Upper lobe of right lung (tissue), 1 donor: Measurements from ENCODE around the gene NOVA2. TPM values are rescaled to one million over a fixed set of nuclear protein-coding genes. Genes with fewer than 3 reads are reported as not detected.

Experiments used
- ATAC-seq: fragments of 200-7000 bp; cut with Tn5 transposase; one replicate; pipeline ENCODE4 v1.9.1; 2020; ENCODE audit warnings: mild to moderate bottlenecking, moderate library complexity
- DNase-seq: peaks from one replicate; pipeline ENCODE4 v3.0.0-alpha.2; 2020
- H3K27ac ChIP-seq: fragments of 200-600 bp; one replicate; pipeline ENCODE4 v1.8.0; 2022
- H3K27me3 ChIP-seq: fragments of 200-600 bp; one replicate; pipeline ENCODE4 v1.8.0; 2022; ENCODE audit warnings: mild to moderate bottlenecking
- H3K36me3 ChIP-seq: fragments of 200-600 bp; one replicate; pipeline ENCODE4 v1.8.0; 2022
- H3K4me1 ChIP-seq: fragments of 200-600 bp; one replicate; pipeline ENCODE4 v1.8.0; 2022
- H3K4me3 ChIP-seq: fragments of 200-600 bp; one replicate; pipeline ENCODE4 v1.8.0; 2022; ENCODE audit warnings: mild to moderate bottlenecking
- H3K9me3 ChIP-seq: fragments of 200-600 bp; one replicate; pipeline ENCODE4 v1.8.0; 2022
- CTCF ChIP-seq: fragments of 200-600 bp; IDR thresholded peaks from one replicate; pipeline ENCODE4 v1.8.0; 2022; ENCODE audit warnings: antibody characterized with exemption
- intact Hi-C: fragments of 100-400 bp; cut with DNase I; formaldehyde crosslinking; loops from one replicate; pipeline ENCODE4 v1.11.0; 2022
- total RNA-seq: library from RNA; stranded (reverse); fragmentation: NEBNext Ultra II Directional; extraction: Animal tissue kit (Norgen Biotek cat#: 25700); gene quantifications from one replicate; pipeline ENCODE4 v1.2.1, GENCODE V29; 2021
- donor health status: DM: no; HTN: yes; CAD: no; lungs with severe emphysema.

The NOVA2 gene
- total RNA-seq, 1 donor from 2014 or later, result 21.2 TPM

DNA sequence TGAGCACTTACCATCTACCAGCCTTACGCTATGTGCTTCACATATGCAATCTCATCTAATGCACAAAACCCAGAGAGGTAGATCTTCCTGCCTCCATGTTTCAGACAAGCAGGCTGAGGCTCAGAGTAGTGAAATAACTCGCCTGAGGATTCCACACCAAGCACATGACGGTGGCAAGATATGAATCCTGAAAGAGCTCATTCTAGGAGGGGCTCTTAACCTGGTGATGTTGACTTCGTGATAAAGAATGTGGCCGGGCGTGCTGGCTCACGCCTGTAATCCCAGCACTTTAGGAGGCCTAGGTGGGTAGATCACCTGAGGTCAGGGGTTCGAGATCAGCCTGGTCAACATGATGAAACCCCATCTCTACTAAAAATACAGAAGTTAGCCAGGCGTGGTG is 5.0 kb downstream of the NOVA2 start:
- ATAC-seq, result no peak
- Histone ChIP-seq H3K4me1 (no peaks in the 10 kb centered on the region), H3K27ac (no peak overlapping the region), H3K9me3 (no peaks in the 10 kb centered on the region), H3K4me3 (no peak overlapping the region), H3K27me3 (peaks cover 34% of the 10 kb centered on the region), H3K36me3 (no peaks in the 10 kb centered on the region)
- TF ChIP-seq CTCF, result no peak
- intact Hi-C loops, result no loop called here
- no peak for DNase-seq

DNA sequence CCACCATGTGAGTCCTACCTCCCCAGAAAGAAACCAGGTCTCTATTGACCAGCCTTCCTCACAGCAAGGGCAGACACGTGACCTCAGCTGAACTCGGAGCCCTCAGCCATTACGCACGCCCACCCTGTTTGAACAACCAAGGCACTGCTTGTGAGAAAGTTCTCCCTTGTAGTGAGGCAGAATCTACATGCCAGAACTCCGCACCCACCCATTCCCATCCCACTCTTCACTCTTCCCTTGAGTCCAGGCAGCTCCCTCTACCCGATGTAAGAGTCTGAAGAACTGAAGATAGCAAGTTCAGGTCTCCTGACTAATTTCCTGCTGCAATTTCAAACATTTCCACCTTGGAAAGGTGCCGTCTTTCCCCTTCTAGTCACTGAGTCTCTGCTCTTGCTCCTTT is 6.4 kb downstream of the NOVA2 start:
- ATAC-seq (no peak), DNase-seq (no peak)
- no peak for TF ChIP-seq CTCF
- no peaks in the 10 kb centered on the region for H3K4me1 ChIP-seq
- H3K9me3 ChIP-seq, result no peaks in the 10 kb centered on the region
- peaks cover 24% of the 10 kb centered on the region for H3K27me3 ChIP-seq
- no peak overlapping the region for H3K4me3 ChIP-seq
- intact Hi-C loops, result no loop called here
- no peaks in the 10 kb centered on the region for H3K36me3 ChIP-seq
- H3K27ac ChIP-seq, result no peak overlapping the region

- H3K4me3 ChIP-seq, result no peak overlapping the region
- no peaks in the 10 kb centered on the region for H3K36me3 ChIP-seq
- peaks cover 5% of the 10 kb centered on the region for H3K27me3 ChIP-seq
- intact Hi-C loops, result no loop called here
- H3K9me3 ChIP-seq, result no peaks in the 10 kb centered on the region
- no peak for DNase-seq
- no peak for TF ChIP-seq CTCF
- no peak overlapping the region for H3K27ac ChIP-seq
- no peaks in the 10 kb centered on the region for H3K4me1 ChIP-seq
- no peak for ATAC-seq
Measured at GRCh38 chr19:45962021-45962420, 11.6 kb downstream of the NOVA2 start.

DNA sequence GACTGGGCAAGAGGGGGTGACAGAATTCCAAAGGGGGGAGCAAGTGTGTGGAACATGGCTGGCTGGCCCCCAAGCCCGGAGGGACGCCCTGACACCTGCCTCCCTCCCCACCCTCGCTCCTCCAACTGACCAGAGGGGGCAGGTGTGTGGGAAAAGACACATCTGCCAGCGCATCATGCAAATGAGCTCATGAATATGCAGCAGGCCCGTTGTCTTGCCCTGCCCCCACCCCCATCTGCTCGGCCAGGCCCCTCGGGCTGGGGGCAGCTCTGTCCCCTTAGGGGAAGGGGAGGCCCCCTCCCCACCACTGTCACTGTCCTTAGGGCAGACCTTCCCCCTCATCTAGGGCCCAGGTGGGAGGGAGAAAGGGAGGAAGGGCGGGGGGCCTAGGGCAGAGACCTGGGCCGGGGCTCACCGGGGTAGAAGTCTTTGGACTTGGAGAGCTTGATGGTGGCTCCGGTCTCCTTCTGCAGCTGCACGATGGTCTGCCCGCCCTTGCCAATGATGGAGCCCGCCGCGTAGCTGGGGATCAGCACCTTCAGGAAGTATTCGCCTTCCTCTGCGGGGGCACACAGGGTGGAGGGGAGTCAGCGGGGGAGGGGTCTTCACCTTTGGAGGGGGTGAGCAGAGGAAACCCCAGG is 12.9 kb downstream of the NOVA2 start:
- Histone ChIP-seq H3K27me3 (peaks cover 10% of the 10 kb centered on the region), H3K27ac (no peak overlapping the region)

GRCh38 chr19:45959517-45960025 is 14.1 kb downstream of the NOVA2 start:
- Histone ChIP-seq H3K36me3 (no peaks in the 10 kb centered on the region), H3K4me1 (peaks cover 9% of the 10 kb centered on the region), H3K9me3 (no peaks in the 10 kb centered on the region), H3K27me3 (peaks cover 13% of the 10 kb centered on the region), H3K4me3 (no peak overlapping the region), H3K27ac (peak overlapping the region; percentile 19)
- DNase-seq, result no peak
- ATAC-seq, result no peak
- no peak for TF ChIP-seq CTCF
- intact Hi-C loops, result no loop called here

More for the DNA sequence above, 12.9 kb downstream of the NOVA2 start:
- H3K9me3 ChIP-seq, result no peaks in the 10 kb centered on the region
- intact Hi-C loops, result no loop called here
- H3K36me3 ChIP-seq, result no peaks in the 10 kb centered on the region
- DNase-seq (no peak), ATAC-seq (no peak)
- H3K4me1 ChIP-seq, result no peaks in the 10 kb centered on the region
- TF ChIP-seq CTCF, result no peak
- H3K4me3 ChIP-seq, result no peak overlapping the region
